Astrocyte (in vitro differentiated cells and primary cell): Measurements from ENCODE around the gene PKMYT1. TPM values are rescaled to one million over a fixed set of nuclear protein-coding genes. Genes with fewer than 3 reads are reported as not detected.

Experiments
- DNase-seq: peaks from one replicate; pipeline ENCODE4 v3.0.0-alpha.2; 2010; ENCODE audit warnings: low read depth
- FAIRE-seq: peaks from 2 replicates; lab custom pipeline; 2011; peaks lifted over from hg19 to GRCh38; lab: Jason Lieb, UNC
- H2AFZ ChIP-seq: 2 replicates; pipeline ENCODE4 v1.6.0; 2012; ENCODE audit warnings: low read depth, low read length, inconsistent platforms
- H3K27ac ChIP-seq: 2 replicates; pipeline ENCODE4 v1.5.1; 2011; ENCODE audit warnings: low read depth, low read length, inconsistent platforms
- H3K27me3 ChIP-seq: 2 replicates; pipeline ENCODE4 v1.6.0; 2011; ENCODE audit warnings: low read length, inconsistent platforms; ENCODE audit not compliant: insufficient read depth
- H3K36me3 ChIP-seq: 2 replicates; pipeline ENCODE4 v1.5.1; 2011; ENCODE audit warnings: low read length, inconsistent platforms; ENCODE audit not compliant: insufficient read depth
- H3K4me1 ChIP-seq: 2 replicates; pipeline ENCODE4 v1.5.1; 2011; ENCODE audit warnings: low read length, inconsistent platforms; ENCODE audit not compliant: insufficient read depth
- H3K4me2 ChIP-seq: 2 replicates; pipeline ENCODE4 v1.6.0; 2012; ENCODE audit warnings: low read length, inconsistent platforms
- H3K4me3 ChIP-seq: 2 replicates; pipeline ENCODE4 v1.5.1; 2011; ENCODE audit warnings: low read depth, mild to moderate bottlenecking, low read length, inconsistent platforms; ENCODE audit not compliant: insufficient read depth
- H3K79me2 ChIP-seq: 2 replicates; pipeline ENCODE4 v1.6.0; 2012; ENCODE audit warnings: mild to moderate bottlenecking, low read length, inconsistent platforms; ENCODE audit not compliant: insufficient read depth
- H3K9ac ChIP-seq: 2 replicates; pipeline ENCODE4 v1.6.0; 2012; ENCODE audit warnings: mild to moderate bottlenecking, low read length, inconsistent platforms
- H3K9me3 ChIP-seq: 2 replicates; pipeline ENCODE4 v1.5.1; 2012; ENCODE audit warnings: low read depth, mild to moderate bottlenecking, low read length, inconsistent platforms; ENCODE audit not compliant: insufficient read depth
- H4K20me1 ChIP-seq: 2 replicates; pipeline ENCODE4 v1.6.0; 2012; ENCODE audit warnings: low read length, inconsistent platforms; ENCODE audit not compliant: insufficient read depth
- H3K27ac Mint-ChIP-seq: one replicate; pipeline ENCODE4 v1.8.0; 2021; ENCODE audit warnings: mild to moderate bottlenecking, mixed read lengths; ENCODE audit not compliant: unreplicated experiment
- H3K27me3 Mint-ChIP-seq: one replicate; pipeline ENCODE4 v1.8.0; 2021; ENCODE audit warnings: low read depth, mixed read lengths; ENCODE audit not compliant: unreplicated experiment
- H3K36me3 Mint-ChIP-seq: one replicate; pipeline ENCODE4 v1.8.0; 2021; ENCODE audit warnings: low read depth, mixed read lengths; ENCODE audit not compliant: unreplicated experiment
- H3K4me1 Mint-ChIP-seq: one replicate; pipeline ENCODE4 v1.8.0; 2021; ENCODE audit warnings: low read depth, mixed read lengths; ENCODE audit not compliant: unreplicated experiment
- H3K4me3 Mint-ChIP-seq: one replicate; pipeline ENCODE4 v1.8.0; 2021; ENCODE audit warnings: mild to moderate bottlenecking, moderate library complexity, mixed read lengths; ENCODE audit not compliant: unreplicated experiment
- H3K9me3 Mint-ChIP-seq: one replicate; pipeline ENCODE4 v1.8.0; 2021; ENCODE audit warnings: mild to moderate bottlenecking, mixed read lengths; ENCODE audit not compliant: unreplicated experiment
- EZH2 ChIP-seq: IDR thresholded peaks from 2 replicates; pipeline ENCODE4 v1.6.1; 2012; ENCODE audit warnings: mild to moderate bottlenecking, low read length, inconsistent platforms; ENCODE audit not compliant: insufficient read depth
- total RNA-seq: library from RNA; stranded (reverse); gene quantifications from 2 replicates; pipeline ENCODE4 v1.2.1, GENCODE V29; 2021
- TF ChIP-seq, protein P1 (sequence below): IDR thresholded peaks from 2 replicates; pipeline ENCODE4 v1.5.1; 2011; ENCODE audit warnings: low read depth, mild to moderate bottlenecking, inconsistent platforms, low read length, moderate library complexity; ENCODE audit not compliant: insufficient read depth

PKMYT1 gene
- total RNA-seq, 1 donor from 2014 or later, result 3.9 TPM

DNA sequence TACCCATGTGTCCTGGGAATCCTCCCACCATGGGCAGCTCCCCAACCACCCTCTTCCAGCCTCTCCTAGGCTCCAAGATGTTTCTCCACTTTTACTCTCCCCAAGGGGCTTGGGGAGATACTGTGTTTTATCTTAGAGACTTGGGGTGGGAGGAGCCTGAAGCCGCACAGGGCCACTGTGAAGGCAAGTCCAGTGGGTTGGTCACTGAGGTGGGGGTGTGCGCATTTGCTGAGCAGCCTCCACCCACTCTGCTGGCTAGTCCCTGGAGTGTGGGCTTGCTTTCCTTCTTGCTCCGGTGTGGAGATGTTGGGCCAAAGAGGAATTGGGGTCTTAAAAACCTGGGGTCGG lies 28.4 kb upstream of the PKMYT1 start:
- Histone ChIP-seq H3K9me3 (no peaks in the 10 kb centered on the region), H3K9ac (no peak overlapping the region), H3K4me1 (peaks cover 22% of the 10 kb centered on the region), H3K27me3 (peaks cover 47% of the 10 kb centered on the region), H2AFZ (no peak overlapping the region), H3K36me3 (no peaks in the 10 kb centered on the region), H3K4me2 (no peak overlapping the region), H4K20me1 (peaks cover 5% of the 10 kb centered on the region), H3K27ac (no peak overlapping the region), H3K79me2 (no peaks in the 10 kb centered on the region), H3K4me3 (no peak overlapping the region)
- no peak for FAIRE-seq
- H3K27ac Mint-ChIP-seq, result no peak overlapping the region
- no peak for TF ChIP-seq EZH2
- TF ChIP-seq, protein P1, sequence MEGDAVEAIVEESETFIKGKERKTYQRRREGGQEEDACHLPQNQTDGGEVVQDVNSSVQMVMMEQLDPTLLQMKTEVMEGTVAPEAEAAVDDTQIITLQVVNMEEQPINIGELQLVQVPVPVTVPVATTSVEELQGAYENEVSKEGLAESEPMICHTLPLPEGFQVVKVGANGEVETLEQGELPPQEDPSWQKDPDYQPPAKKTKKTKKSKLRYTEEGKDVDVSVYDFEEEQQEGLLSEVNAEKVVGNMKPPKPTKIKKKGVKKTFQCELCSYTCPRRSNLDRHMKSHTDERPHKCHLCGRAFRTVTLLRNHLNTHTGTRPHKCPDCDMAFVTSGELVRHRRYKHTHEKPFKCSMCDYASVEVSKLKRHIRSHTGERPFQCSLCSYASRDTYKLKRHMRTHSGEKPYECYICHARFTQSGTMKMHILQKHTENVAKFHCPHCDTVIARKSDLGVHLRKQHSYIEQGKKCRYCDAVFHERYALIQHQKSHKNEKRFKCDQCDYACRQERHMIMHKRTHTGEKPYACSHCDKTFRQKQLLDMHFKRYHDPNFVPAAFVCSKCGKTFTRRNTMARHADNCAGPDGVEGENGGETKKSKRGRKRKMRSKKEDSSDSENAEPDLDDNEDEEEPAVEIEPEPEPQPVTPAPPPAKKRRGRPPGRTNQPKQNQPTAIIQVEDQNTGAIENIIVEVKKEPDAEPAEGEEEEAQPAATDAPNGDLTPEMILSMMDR, result no peak
- H3K27me3 Mint-ChIP-seq, result peaks cover 2% of the 10 kb centered on the region
- DNase-seq, result no peak
- H3K36me3 Mint-ChIP-seq, result no peaks in the 10 kb centered on the region
- no peaks in the 10 kb centered on the region for H3K9me3 Mint-ChIP-seq
- H3K4me1 Mint-ChIP-seq, result peaks cover 17% of the 10 kb centered on the region
- H3K4me3 Mint-ChIP-seq, result peak overlapping the region; percentile 65

- Mint-ChIP-seq H3K4me3 (peak overlapping the region; percentile 65), H3K27me3 (peaks cover 2% of the 10 kb centered on the region), H3K27ac (peak overlapping the region; percentile 47), H3K4me1 (peaks cover 17% of the 10 kb centered on the region), H3K9me3 (no peaks in the 10 kb centered on the region), H3K36me3 (no peaks in the 10 kb centered on the region)
- no peak for FAIRE-seq
- TF ChIP-seq, protein P1, result no peak
- TF ChIP-seq EZH2, result no peak
- Histone ChIP-seq H3K79me2 (no peaks in the 10 kb centered on the region), H3K4me3 (no peak overlapping the region), H3K9me3 (no peaks in the 10 kb centered on the region), H3K9ac (no peak overlapping the region), H3K27me3 (peaks cover 42% of the 10 kb centered on the region), H3K4me1 (peaks cover 18% of the 10 kb centered on the region), H2AFZ (no peak overlapping the region), H3K4me2 (no peak overlapping the region), H3K36me3 (no peaks in the 10 kb centered on the region), H4K20me1 (peaks cover 5% of the 10 kb centered on the region), H3K27ac (no peak overlapping the region)
- DNase-seq, result no peak
Measured at GRCh38 chr16:3007957-3008689, 27.9 kb upstream of the PKMYT1 start.
